ENCODE results near the gene ZNF430. TPM values are rescaled to one million over a fixed set of nuclear protein-coding genes. Genes with fewer than 3 reads are reported as not detected.
"Not testable (repeated sequence)": the region's sequence is repeated elsewhere in the genome, so short reads cannot be mapped to it uniquely, and the experiment has no call there.

Gene ZNF430
- 6.4 TPM for total RNA-seq (2021; ENCODE audit: unreplicated experiment)
- polyA plus RNA-seq (2012; ENCODE audit: insufficient read length), result 1.8 TPM
- Bru-seq, nascent RNA, result percentile 78 among the genes with signal in this experiment
- BruChase-seq, experiment 1, labeled RNA remaining after a 2-hour chase, result percentile 69 among the genes with signal in this experiment
- percentile 67 among the genes with signal in this experiment for BruChase-seq, experiment 2, labeled RNA remaining after a 6-hour chase
- long read RNA-seq, transcript ZNF430-201 (5 exons, 3,923 nt), result major isoform, 9 of 13 reads
- long read RNA-seq, partial matches to known transcripts, result 0 of 13 reads
- long read RNA-seq, other reads (novel, unspliced or antisense), result 4 of 13 reads

GRCh38 chr19:21020298-21021227 lies at the start of gene ZNF430:
Gene ZNF430, plus strand, starts transcription at chr19:21020657. Its CDS starts 144 bp downstream, at chr19:21020801.
- CTCF ChIA-PET, result no interaction called here

GRCh38 chr19:20992788-20993187 lies 27.7 kb upstream of the ZNF430 start:
- H3K4me1 ChIP-seq (ENCODE audit: control insufficient read depth, insufficient read depth, low read length); H3K27me3 ChIP-seq (ENCODE audit: control insufficient read depth, insufficient read depth, low read length); ATAC-seq; in situ Hi-C loops (cut with HindIII; ENCODE audit: low pct_unique_long_range_greater_than_20kb, low sequenced_read_pairs); H3K4me3 ChIP-seq (ENCODE audit: low read depth in 2 of 2, low read length in 2 of 2); CTCF ChIA-PET; H3K27ac ChIP-seq (ENCODE audit: low read length); BruUV-seq (replicated peaks); intact Hi-C loops (cut with micrococcal nuclease; ENCODE audit: unreplicated experiment); H3K9me3 ChIP-seq (ENCODE audit: control insufficient read depth, insufficient read depth, low read depth, low read length); DNase-seq (ENCODE audit: low read depth, low spot score); H3K36me3 ChIP-seq (ENCODE audit: control insufficient read depth, insufficient read depth, low read length); POLR2A ChIA-PET: not testable (repeated sequence)

More at GRCh38 chr19:21020298-21021227, at the start of gene ZNF430:
- no peaks in the 10 kb centered on the region for H3K27me3 ChIP-seq (ENCODE audit: control insufficient read depth, insufficient read depth, low read length)
- H3K9me3 ChIP-seq (ENCODE audit: control insufficient read depth, insufficient read depth, low read depth, low read length), result no peaks in the 10 kb centered on the region
- peak within 1 kb of the TSS; percentile 85 for H3K4me3 ChIP-seq (ENCODE audit: low read depth in 2 of 2, low read length in 2 of 2)
- BruUV-seq (replicated peaks), result TSS peak; percentile 79
- DNase-seq (ENCODE audit: low read depth, low spot score) (peak; percentile 73), ATAC-seq (peak; percentile 99)
- peaks cover 9% of the 10 kb centered on the region; the same call in 1 of the 2 replicates for H3K4me1 ChIP-seq (ENCODE audit: control insufficient read depth, insufficient read depth, low read length)
- in situ Hi-C loops (cut with HindIII; ENCODE audit: low pct_unique_long_range_greater_than_20kb, low sequenced_read_pairs), result no loop called here
- peak; percentile 25; the same call in 1 of the 2 replicates for TF ChIP-seq POLR2AphosphoS5 (IDR thresholded peaks at IDR 0.05; ENCODE audit: low read depth, low read length)
- peak; percentile 62 for TF ChIP-seq SIN3A (IDR thresholded peaks at IDR 0.05; ENCODE audit: borderline replicate concordance, insufficient read depth, low read depth, low read length)
- no peak; the same call in 1 of the 2 replicates for TF ChIP-seq TCF7L2 (IDR thresholded peaks at IDR 0.05; ENCODE audit: low read depth, low read length)
- intact Hi-C loops (cut with micrococcal nuclease; ENCODE audit: unreplicated experiment), result no loop called here
- H3K27ac ChIP-seq (ENCODE audit: low read length), result peak within 1 kb of the TSS; percentile 79
- POLR2A ChIA-PET, result interaction anchor here (0.5 kb wide), 1 partner anchor 96 kb away, joined by 3 read pairs; no protein-coding TSS in a partner anchor
- H3K36me3 ChIP-seq (ENCODE audit: control insufficient read depth, insufficient read depth, low read length), result no peaks in the 10 kb centered on the region

GRCh38 chr19:20999731-21000352 lies 20.6 kb upstream of the ZNF430 start:
- H3K4me1 ChIP-seq (ENCODE audit: control insufficient read depth, insufficient read depth, low read length), result no peaks in the 10 kb centered on the region
- H3K36me3 ChIP-seq (ENCODE audit: control insufficient read depth, insufficient read depth, low read length), result no peaks in the 10 kb centered on the region
- H3K9me3 ChIP-seq (ENCODE audit: control insufficient read depth, insufficient read depth, low read depth, low read length), result no peaks in the 10 kb centered on the region
- no TSS peak for BruUV-seq (replicated peaks)
- ChIA-PET POLR2A (interaction anchor here (0.5 kb wide), 1 partner anchor 17 kb away, joined by 3 read pairs; no protein-coding TSS in a partner anchor), CTCF (no interaction called here)
- intact Hi-C loops (cut with micrococcal nuclease; ENCODE audit: unreplicated experiment) (no loop called here), in situ Hi-C loops (cut with HindIII; ENCODE audit: low pct_unique_long_range_greater_than_20kb, low sequenced_read_pairs) (no loop called here)
- ATAC-seq (peak; percentile 100), DNase-seq (ENCODE audit: low read depth, low spot score) (peak; percentile 61)
- TF ChIP-seq TCF7L2 (IDR thresholded peaks at IDR 0.05; ENCODE audit: low read depth, low read length) (peak; percentile 52; the same call in 1 of the 2 replicates), CTCF (IDR thresholded peaks at IDR 0.05) (no peak), SIN3A (IDR thresholded peaks at IDR 0.05; ENCODE audit: borderline replicate concordance, insufficient read depth, low read depth, low read length) (peak; percentile 85; the same call in 1 of the 2 replicates), REST (IDR thresholded peaks at IDR 0.05; ENCODE audit: insufficient read depth in 1 of 2, low read depth in 2 of 2, low read length in 1 of 2) (no peak), POLR2AphosphoS5 (IDR thresholded peaks at IDR 0.05; ENCODE audit: low read depth, low read length) (peak; percentile 75)
- no peaks in the 10 kb centered on the region for H3K27me3 ChIP-seq (ENCODE audit: control insufficient read depth, insufficient read depth, low read length)
- H3K27ac ChIP-seq (ENCODE audit: low read length), result peak overlapping the region; percentile 75
- H3K4me3 ChIP-seq (ENCODE audit: low read depth in 2 of 2, low read length in 2 of 2), result peak overlapping the region; percentile 70 to 77

- H3K36me3 ChIP-seq (ENCODE audit: control insufficient read depth, insufficient read depth, low read length); H3K9me3 ChIP-seq (ENCODE audit: control insufficient read depth, insufficient read depth, low read depth, low read length); POLR2A ChIA-PET; BruUV-seq (replicated peaks); in situ Hi-C loops (cut with HindIII; ENCODE audit: low pct_unique_long_range_greater_than_20kb, low sequenced_read_pairs); H3K27me3 ChIP-seq (ENCODE audit: control insufficient read depth, insufficient read depth, low read length); CTCF ChIA-PET; DNase-seq (ENCODE audit: low read depth, low spot score); intact Hi-C loops (cut with micrococcal nuclease; ENCODE audit: unreplicated experiment); H3K4me1 ChIP-seq (ENCODE audit: control insufficient read depth, insufficient read depth, low read length): not testable (repeated sequence)
- Histone ChIP-seq H3K4me3 (ENCODE audit: low read depth in 2 of 2, low read length in 2 of 2) (peak overlapping the region; percentile 85), H3K27ac (ENCODE audit: low read length) (peak overlapping the region; percentile 79; the same call in 1 of the 2 replicates)
- ATAC-seq, result peak; percentile 2; the same call in 1 of the 2 replicates
Measured at GRCh38 chr19:21021238-21021637, 781 bp downstream of the ZNF430 start.

Data from Panc1 (cell line).